ENCODE data around the gene MTURN. TPM values are rescaled to one million over a fixed set of nuclear protein-coding genes. Genes with fewer than 3 reads are reported as not detected.

The MTURN gene
- total RNA-seq, 2 experiments from 2014 or later: 38.4 to 38.9 TPM

DNA sequence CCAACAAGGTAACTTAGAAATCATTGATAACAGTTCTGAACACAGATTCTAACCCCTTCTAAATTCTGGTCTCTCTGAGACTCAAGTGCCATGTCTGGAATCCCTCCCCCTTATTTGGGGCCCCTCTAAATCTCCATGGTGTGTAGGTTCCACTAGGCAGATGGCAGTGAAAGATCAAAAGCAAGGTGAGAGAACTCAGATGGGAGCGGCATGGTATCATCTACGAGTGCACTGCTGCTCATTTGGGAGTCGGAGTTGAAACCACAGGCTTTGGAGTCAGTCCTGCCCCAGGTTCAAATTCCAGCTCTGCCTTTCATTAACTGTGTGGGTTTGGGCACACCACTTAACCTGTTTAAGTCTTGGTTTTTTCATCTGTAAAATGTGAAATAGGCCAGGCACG lies 72.6 kb downstream of the MTURN start:
- Histone ChIP-seq H3K27me3 (ENCODE audit: control insufficient read depth in 1 of 2, insufficient read depth in 2 of 2, low read length in 2 of 2) (no peaks in the 10 kb centered on the region), H3K4me3 (ENCODE audit: low read length) (no peak overlapping the region), H3K9me3 (ENCODE audit: control insufficient read depth in 1 of 2, insufficient read depth in 1 of 2, low read length in 2 of 2) (no peaks in the 10 kb centered on the region), H3K27ac (ENCODE audit: low read depth in 1 of 2, low read length in 2 of 2) (no peak overlapping the region), H3K4me1 (ENCODE audit: insufficient read depth, low read length) (no peaks in the 10 kb centered on the region), H3K36me3 (ENCODE audit: insufficient read depth, low read length) (no peaks in the 10 kb centered on the region)
- TF ChIP-seq, protein P1, sequence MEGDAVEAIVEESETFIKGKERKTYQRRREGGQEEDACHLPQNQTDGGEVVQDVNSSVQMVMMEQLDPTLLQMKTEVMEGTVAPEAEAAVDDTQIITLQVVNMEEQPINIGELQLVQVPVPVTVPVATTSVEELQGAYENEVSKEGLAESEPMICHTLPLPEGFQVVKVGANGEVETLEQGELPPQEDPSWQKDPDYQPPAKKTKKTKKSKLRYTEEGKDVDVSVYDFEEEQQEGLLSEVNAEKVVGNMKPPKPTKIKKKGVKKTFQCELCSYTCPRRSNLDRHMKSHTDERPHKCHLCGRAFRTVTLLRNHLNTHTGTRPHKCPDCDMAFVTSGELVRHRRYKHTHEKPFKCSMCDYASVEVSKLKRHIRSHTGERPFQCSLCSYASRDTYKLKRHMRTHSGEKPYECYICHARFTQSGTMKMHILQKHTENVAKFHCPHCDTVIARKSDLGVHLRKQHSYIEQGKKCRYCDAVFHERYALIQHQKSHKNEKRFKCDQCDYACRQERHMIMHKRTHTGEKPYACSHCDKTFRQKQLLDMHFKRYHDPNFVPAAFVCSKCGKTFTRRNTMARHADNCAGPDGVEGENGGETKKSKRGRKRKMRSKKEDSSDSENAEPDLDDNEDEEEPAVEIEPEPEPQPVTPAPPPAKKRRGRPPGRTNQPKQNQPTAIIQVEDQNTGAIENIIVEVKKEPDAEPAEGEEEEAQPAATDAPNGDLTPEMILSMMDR (IDR thresholded peaks at IDR 0.05): no peak
- ChIA-PET POLR2A (no interaction called here), CTCF (interaction anchor here (1.5 kb wide), 1 partner anchor 16 kb away, joined by 3 read pairs; no protein-coding TSS in a partner anchor)
- Mint-ChIP-seq H3K27me3 (no peaks in the 10 kb centered on the region), H3K4me3 (no peak overlapping the region), H3K36me3 (ENCODE audit: low read depth) (no peaks in the 10 kb centered on the region), H3K9me3 (no peaks in the 10 kb centered on the region), H3K27ac (no peak overlapping the region), H3K4me1 (ENCODE audit: low read depth) (no peaks in the 10 kb centered on the region)
- intact Hi-C loops (cut with DNase I, micrococcal nuclease): no loop called here
- ATAC-seq (ENCODE audit: poor library complexity) (no peak), DNase-seq (no peak)

GRCh38 chr7:30209951-30210350 lies 75.2 kb downstream of the MTURN start:
- POLR2A ChIA-PET: no interaction called here
- no peak overlapping the region for H3K4me3 ChIP-seq (ENCODE audit: low read length)
- no peaks in the 10 kb centered on the region for H3K4me1 Mint-ChIP-seq (ENCODE audit: low read depth)

More at GRCh38 chr7:30209951-30210350, 75.2 kb downstream of the MTURN start:
- DNase-seq: no peak
- Histone ChIP-seq H3K9me3 (ENCODE audit: control insufficient read depth in 1 of 2, insufficient read depth in 1 of 2, low read length in 2 of 2) (peaks cover 0 to 4% of the 10 kb centered on the region in 2 experiments), H3K4me1 (ENCODE audit: insufficient read depth, low read length) (no peaks in the 10 kb centered on the region), H3K27ac (ENCODE audit: low read depth in 1 of 2, low read length in 2 of 2) (no peak overlapping the region), H3K36me3 (ENCODE audit: insufficient read depth, low read length) (no peaks in the 10 kb centered on the region), H3K27me3 (ENCODE audit: control insufficient read depth in 1 of 2, insufficient read depth in 2 of 2, low read length in 2 of 2) (no peaks in the 10 kb centered on the region)
- no peaks in the 10 kb centered on the region for H3K27me3 Mint-ChIP-seq
- no peaks in the 10 kb centered on the region for H3K36me3 Mint-ChIP-seq (ENCODE audit: low read depth)
- ATAC-seq (ENCODE audit: poor library complexity): no peak
- CTCF ChIA-PET: no interaction called here
- intact Hi-C loops (cut with DNase I, micrococcal nuclease): no loop called here
- no peak overlapping the region for H3K27ac Mint-ChIP-seq
- no peaks in the 10 kb centered on the region for H3K9me3 Mint-ChIP-seq
- TF ChIP-seq, protein P1 (IDR thresholded peaks at IDR 0.05): no peak
- H3K4me3 Mint-ChIP-seq: no peak overlapping the region

Other genes starting within 250 kb of the MTURN start
- gene SCRN1, start 145.2 kb upstream of the MTURN start, total RNA-seq: 1 to 10 TPM; 2.4 to 3.2 TPM
- gene FKBP14, start 108.3 kb upstream of the MTURN start, total RNA-seq: 1 to 10 TPM; 4.3 to 5.2 TPM
- 1 to 10 TPM; 7.0 to 7.4 TPM for gene PLEKHA8, start 106.6 kb upstream of the MTURN start, total RNA-seq
- gene ZNRF2, start 149.6 kb downstream of the MTURN start, total RNA-seq: 10 to 100 TPM; 20.4 to 23.6 TPM

All from CD4-positive, alpha-beta T cell (primary cell).